ENCODE data around the gene CDKL2. TPM values are rescaled to one million over a fixed set of nuclear protein-coding genes. Genes with fewer than 3 reads are reported as not detected.
"Not testable (repeated sequence)": the region's sequence is repeated elsewhere in the genome, so short reads cannot be mapped to it uniquely, and the experiment has no call there.

Gene CDKL2
- total and polyA plus RNA-seq, 8 donors = 2.2 to 22.6 (median 6.0) TPM

DNA sequence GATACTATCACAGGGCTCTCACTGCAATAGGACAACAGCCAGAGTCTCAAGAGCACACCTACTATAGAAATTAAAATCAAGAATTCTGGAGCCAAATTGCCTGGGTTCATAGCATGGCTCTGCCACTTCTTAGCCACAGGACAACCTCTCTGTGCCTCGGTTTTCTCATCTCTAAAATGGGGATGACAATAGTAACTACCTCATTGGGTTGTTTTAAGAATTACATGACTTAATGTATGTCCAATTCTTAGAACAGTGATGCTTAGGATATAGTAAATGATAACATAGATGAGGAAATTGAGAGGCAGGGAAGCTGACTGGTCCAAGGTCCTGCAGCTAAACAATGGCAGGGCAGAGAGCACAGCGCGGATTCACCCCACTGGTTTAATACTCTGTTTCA, 85.5 kb downstream of the CDKL2 start:
- no peak overlapping the region for H3K4me3 ChIP-seq
- TF ChIP-seq, protein P1, sequence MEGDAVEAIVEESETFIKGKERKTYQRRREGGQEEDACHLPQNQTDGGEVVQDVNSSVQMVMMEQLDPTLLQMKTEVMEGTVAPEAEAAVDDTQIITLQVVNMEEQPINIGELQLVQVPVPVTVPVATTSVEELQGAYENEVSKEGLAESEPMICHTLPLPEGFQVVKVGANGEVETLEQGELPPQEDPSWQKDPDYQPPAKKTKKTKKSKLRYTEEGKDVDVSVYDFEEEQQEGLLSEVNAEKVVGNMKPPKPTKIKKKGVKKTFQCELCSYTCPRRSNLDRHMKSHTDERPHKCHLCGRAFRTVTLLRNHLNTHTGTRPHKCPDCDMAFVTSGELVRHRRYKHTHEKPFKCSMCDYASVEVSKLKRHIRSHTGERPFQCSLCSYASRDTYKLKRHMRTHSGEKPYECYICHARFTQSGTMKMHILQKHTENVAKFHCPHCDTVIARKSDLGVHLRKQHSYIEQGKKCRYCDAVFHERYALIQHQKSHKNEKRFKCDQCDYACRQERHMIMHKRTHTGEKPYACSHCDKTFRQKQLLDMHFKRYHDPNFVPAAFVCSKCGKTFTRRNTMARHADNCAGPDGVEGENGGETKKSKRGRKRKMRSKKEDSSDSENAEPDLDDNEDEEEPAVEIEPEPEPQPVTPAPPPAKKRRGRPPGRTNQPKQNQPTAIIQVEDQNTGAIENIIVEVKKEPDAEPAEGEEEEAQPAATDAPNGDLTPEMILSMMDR (IDR thresholded peaks at IDR 0.05) = no peak
- no peak for DNase-seq
- H3K4me1 ChIP-seq = no peaks in the 10 kb centered on the region
- H3K27me3 ChIP-seq = no peaks in the 10 kb centered on the region
- ATAC-seq = no peak
- intact Hi-C loops (cut with DNase I) = no loop called here
- peaks cover 0 to 11% of the 10 kb centered on the region in 2 donors for H3K36me3 ChIP-seq
- H3K9me3 ChIP-seq = no peaks in the 10 kb centered on the region
- no peak overlapping the region for H3K27ac ChIP-seq

DNA sequence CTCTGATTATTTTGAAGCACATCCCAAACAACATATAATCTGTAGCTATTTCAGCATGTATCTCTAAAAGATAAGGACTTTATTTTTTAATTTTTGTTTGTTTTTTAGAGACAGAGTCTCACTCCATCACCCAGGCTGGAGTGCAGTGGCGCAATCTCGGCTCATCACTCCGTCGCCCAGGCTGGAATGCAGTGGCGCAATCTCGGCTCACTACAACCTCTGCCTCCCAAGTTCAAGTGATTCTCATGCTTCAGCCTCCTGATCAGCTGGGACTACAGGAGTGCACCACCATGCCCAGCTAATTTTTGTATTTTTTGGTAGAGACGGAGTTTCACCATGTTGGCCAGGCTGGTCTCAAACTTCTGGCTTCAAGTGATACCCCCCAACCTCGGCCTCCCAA, 86.1 kb downstream of the CDKL2 start:
- H3K27ac ChIP-seq; intact Hi-C loops (cut with DNase I); H3K9me3 ChIP-seq; DNase-seq; H3K4me1 ChIP-seq; ATAC-seq; H3K4me3 ChIP-seq; H3K27me3 ChIP-seq: not testable (repeated sequence)
- peaks cover 0 to 11% of the 10 kb centered on the region in 2 donors for H3K36me3 ChIP-seq

GRCh38 chr4:75542824-75543223, 87.5 kb downstream of the CDKL2 start:
- Histone ChIP-seq H3K36me3 (peaks cover 0 to 11% of the 10 kb centered on the region in 2 donors), H3K9me3 (no peaks in the 10 kb centered on the region), H3K4me3 (no peak overlapping the region), H3K27me3 (no peaks in the 10 kb centered on the region), H3K27ac (no peak overlapping the region), H3K4me1 (no peaks in the 10 kb centered on the region)
- intact Hi-C loops (cut with DNase I) = no loop called here
- ATAC-seq (no peak), DNase-seq (no peak)
- TF ChIP-seq, protein P1 (IDR thresholded peaks at IDR 0.05) = no peak

DNA sequence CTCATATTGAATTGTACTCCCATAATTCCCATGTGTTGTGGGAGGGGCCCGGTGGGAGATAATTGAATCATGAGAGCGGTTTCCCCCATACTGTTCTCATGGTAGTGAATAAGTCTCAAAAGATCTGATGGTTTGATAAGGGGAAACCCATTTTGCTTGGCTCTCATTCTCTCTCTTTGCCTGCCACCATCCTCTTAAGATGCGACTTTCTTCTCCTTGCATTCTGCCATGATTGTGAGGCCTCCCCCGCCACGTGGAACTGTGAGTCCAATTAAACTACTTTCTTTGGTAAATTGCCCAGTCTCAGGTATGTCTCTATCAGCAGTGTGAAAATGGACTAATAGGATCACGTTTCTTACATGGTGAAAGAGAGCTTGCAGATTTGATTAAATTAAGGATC, 93.0 kb downstream of the CDKL2 start:
- H3K27me3 ChIP-seq; H3K4me3 ChIP-seq; H3K27ac ChIP-seq; H3K4me1 ChIP-seq; intact Hi-C loops (cut with DNase I); ATAC-seq; DNase-seq: not testable (repeated sequence)
- Histone ChIP-seq H3K9me3 (peaks cover 0 to 13% of the 10 kb centered on the region in 2 donors), H3K36me3 (peaks cover 0 to 14% of the 10 kb centered on the region in 2 donors)

GRCh38 chr4:75533926-75534325, 96.4 kb downstream of the CDKL2 start:
- DNase-seq; H3K27me3 ChIP-seq; H3K27ac ChIP-seq; ATAC-seq; H3K4me3 ChIP-seq; intact Hi-C loops (cut with DNase I); H3K4me1 ChIP-seq: not testable (repeated sequence)
- Histone ChIP-seq H3K36me3 (peaks cover 0 to 48% of the 10 kb centered on the region in 2 donors), H3K9me3 (peaks cover 0 to 20% of the 10 kb centered on the region in 2 donors)

- Histone ChIP-seq H3K9me3 (peaks cover 0 to 20% of the 10 kb centered on the region in 2 donors), H3K36me3 (peaks cover 0 to 53% of the 10 kb centered on the region in 2 donors)
- H3K4me1 ChIP-seq; H3K4me3 ChIP-seq; H3K27ac ChIP-seq; H3K27me3 ChIP-seq; DNase-seq; intact Hi-C loops (cut with DNase I); ATAC-seq: not testable (repeated sequence)
These were observed 96.9 kb downstream of the CDKL2 start for GRCh38 chr4:75533339-75533887.

- H3K4me1 ChIP-seq; H3K4me3 ChIP-seq; ATAC-seq; DNase-seq; H3K27me3 ChIP-seq; H3K27ac ChIP-seq; intact Hi-C loops (cut with DNase I): not testable (repeated sequence)
- peaks cover 0 to 70% of the 10 kb centered on the region in 2 donors for H3K36me3 ChIP-seq
- H3K9me3 ChIP-seq = peaks cover 0 to 20% of the 10 kb centered on the region in 2 donors
These were observed 98.7 kb downstream of the CDKL2 start for GRCh38 chr4:75531536-75532143.

Data from left lung (tissue), 10 donors.